ENCODE measurements around the gene INPPL1.

INPPL1 gene

GRCh38 chr11:72244361-72245262, 20.0 kb downstream of the INPPL1 start:
- no peak for DNase-seq (ENCODE audit: extremely low spot score)
- ChIA-PET POLR2A (no interaction called here), CTCF (no interaction called here)
- TF ChIP-seq SP1 (IDR thresholded peaks at IDR 0.05) = no peak
- no peak for TF ChIP-seq SUZ12 (IDR thresholded peaks at IDR 0.05)
- no peak for TF ChIP-seq NFRKB (IDR thresholded peaks at IDR 0.05)
- no peak for TF ChIP-seq ARNT (IDR thresholded peaks at IDR 0.05)
- no peak for TF ChIP-seq HDGF (IDR thresholded peaks at IDR 0.05; ENCODE audit: borderline replicate concordance)
- no peak for TF ChIP-seq L3MBTL2 (conservative IDR thresholded peaks at IDR 0.05)

GRCh38 chr11:72245263-72245816, 20.8 kb downstream of the INPPL1 start:
- ChIA-PET CTCF (no interaction called here), POLR2A (no interaction called here)
- DNase-seq (ENCODE audit: extremely low spot score) = no peak
- no peak for TF ChIP-seq TARDBP (IDR thresholded peaks at IDR 0.05)

GRCh38 chr11:72247584-72247983, 23.0 kb downstream of the INPPL1 start:
- TF ChIP-seq NFRKB (IDR thresholded peaks at IDR 0.05) (no peak), FOXM1 (IDR thresholded peaks at IDR 0.05; ENCODE audit: borderline replicate concordance) (no peak), HDGF (IDR thresholded peaks at IDR 0.05; ENCODE audit: borderline replicate concordance) (no peak), CTBP1 (IDR thresholded peaks at IDR 0.05; ENCODE audit: borderline replicate concordance) (no peak), FOXA1 (IDR thresholded peaks at IDR 0.05) (no peak), PKNOX1 (IDR thresholded peaks at IDR 0.05) (no peak), BHLHE40 (IDR thresholded peaks at IDR 0.05; ENCODE audit: borderline replicate concordance) (no peak), SP1 (IDR thresholded peaks at IDR 0.05) (no peak), FOXK2 (IDR thresholded peaks at IDR 0.05) (no peak), ZNF384 (IDR thresholded peaks at IDR 0.05) (no peak), ELF4 (IDR thresholded peaks at IDR 0.05) (no peak), SUZ12 (IDR thresholded peaks at IDR 0.05) (no peak), LEF1 (IDR thresholded peaks at IDR 0.05; ENCODE audit: borderline replicate concordance) (no peak), L3MBTL2 (conservative IDR thresholded peaks at IDR 0.05) (no peak), TARDBP (IDR thresholded peaks at IDR 0.05) (no peak), ARNT (IDR thresholded peaks at IDR 0.05) (no peak)
- DNase-seq (ENCODE audit: extremely low spot score) = no peak
- POLR2A ChIA-PET = no interaction called here
- CTCF ChIA-PET = no interaction called here

DNA sequence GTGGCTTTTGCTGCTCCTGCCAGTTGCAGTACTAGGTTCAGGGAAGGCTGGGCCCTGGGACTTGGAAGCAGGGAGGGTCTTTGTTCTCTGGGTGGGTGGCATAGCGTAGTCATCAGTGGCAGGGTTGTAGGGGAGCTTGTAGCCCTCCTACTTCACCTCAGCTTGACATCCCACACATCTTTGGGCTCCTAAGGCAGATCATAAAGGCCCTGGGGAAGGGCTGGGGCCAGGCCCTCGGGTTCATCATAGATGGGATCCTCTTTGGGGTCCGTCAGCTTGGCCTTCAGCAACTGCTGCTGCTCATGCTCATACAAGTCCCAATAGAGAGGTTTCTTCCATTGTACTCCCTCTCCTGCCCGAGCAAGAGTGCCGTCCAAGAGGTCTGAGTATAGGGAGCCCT, 25.4 kb downstream of the INPPL1 start:
- CTCF ChIA-PET = no interaction called here
- TF ChIP-seq FOXK2 (IDR thresholded peaks at IDR 0.05) (no peak), LEF1 (IDR thresholded peaks at IDR 0.05; ENCODE audit: borderline replicate concordance) (no peak), HDGF (IDR thresholded peaks at IDR 0.05; ENCODE audit: borderline replicate concordance) (no peak), BHLHE40 (IDR thresholded peaks at IDR 0.05; ENCODE audit: borderline replicate concordance) (no peak), ZNF384 (IDR thresholded peaks at IDR 0.05) (no peak), PKNOX1 (IDR thresholded peaks at IDR 0.05) (no peak), SUZ12 (IDR thresholded peaks at IDR 0.05) (no peak), CTBP1 (IDR thresholded peaks at IDR 0.05; ENCODE audit: borderline replicate concordance) (no peak)
- DNase-seq (ENCODE audit: extremely low spot score) = no peak
- POLR2A ChIA-PET = no interaction called here

DNA sequence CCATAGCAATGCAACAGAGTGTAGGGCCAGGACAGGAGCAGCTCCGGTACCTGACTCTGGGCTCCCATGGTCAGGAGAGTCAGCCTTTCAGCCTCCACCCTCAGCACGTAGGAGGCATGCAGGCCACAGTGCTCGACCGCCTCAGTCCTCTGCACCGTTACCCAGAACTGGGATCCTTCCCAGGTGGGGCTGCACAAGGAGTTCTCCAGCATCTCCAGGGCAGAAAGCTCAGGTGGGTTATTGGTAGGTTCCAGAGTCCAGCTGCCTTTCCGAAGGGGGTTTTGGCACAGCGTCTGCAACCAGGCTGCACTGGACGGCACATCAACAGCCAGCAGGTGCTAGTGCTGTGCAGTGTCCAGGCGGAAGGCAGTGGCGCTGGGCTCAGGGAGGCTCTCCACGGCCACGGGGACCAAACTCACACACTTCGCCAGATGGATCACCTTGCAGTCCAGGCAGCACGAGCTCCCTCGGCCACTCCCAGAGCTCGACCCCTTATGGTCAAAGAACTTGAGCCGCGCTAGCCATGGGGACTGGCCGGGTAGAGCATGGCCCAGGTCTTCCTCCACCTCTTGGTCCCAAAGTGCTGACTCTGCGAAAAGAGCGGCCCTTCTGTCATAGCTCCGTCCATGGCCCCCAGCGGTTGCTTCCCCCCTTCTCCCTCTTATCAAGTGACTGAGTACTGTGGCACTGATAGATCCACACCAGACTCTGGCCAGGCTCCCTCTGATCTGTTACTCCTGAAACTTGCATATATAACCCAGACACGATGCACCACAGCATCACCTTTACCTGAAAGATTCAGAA, 26.3 kb downstream of the INPPL1 start:
- ChIA-PET POLR2A (no interaction called here), CTCF (no interaction called here)
- TF ChIP-seq SP1 (IDR thresholded peaks at IDR 0.05) = no peak
- no peak for TF ChIP-seq ZNF384 (IDR thresholded peaks at IDR 0.05)
- TF ChIP-seq TARDBP (IDR thresholded peaks at IDR 0.05) = no peak
- TF ChIP-seq NFRKB (IDR thresholded peaks at IDR 0.05) = no peak
- no peak for TF ChIP-seq BHLHE40 (IDR thresholded peaks at IDR 0.05; ENCODE audit: borderline replicate concordance)
- TF ChIP-seq FOXK2 (IDR thresholded peaks at IDR 0.05) = no peak
- TF ChIP-seq ARNT (IDR thresholded peaks at IDR 0.05) = no peak
- DNase-seq (ENCODE audit: extremely low spot score) = no peak

GRCh38 chr11:72251614-72252013, 27.0 kb downstream of the INPPL1 start:
- no peak for TF ChIP-seq CTBP1 (IDR thresholded peaks at IDR 0.05; ENCODE audit: borderline replicate concordance)
- TF ChIP-seq ARNT (IDR thresholded peaks at IDR 0.05) = no peak
- TF ChIP-seq FOXA1 (IDR thresholded peaks at IDR 0.05) = no peak
- no peak for TF ChIP-seq LEF1 (IDR thresholded peaks at IDR 0.05; ENCODE audit: borderline replicate concordance)
- TF ChIP-seq BHLHE40 (IDR thresholded peaks at IDR 0.05; ENCODE audit: borderline replicate concordance) = no peak
- no peak for TF ChIP-seq SP1 (IDR thresholded peaks at IDR 0.05)
- no peak for TF ChIP-seq FOXM1 (IDR thresholded peaks at IDR 0.05; ENCODE audit: borderline replicate concordance)
- no peak for TF ChIP-seq ELF4 (IDR thresholded peaks at IDR 0.05)
- no peak for TF ChIP-seq SUZ12 (IDR thresholded peaks at IDR 0.05)
- no peak for TF ChIP-seq L3MBTL2 (conservative IDR thresholded peaks at IDR 0.05)
- no peak for TF ChIP-seq HDGF (IDR thresholded peaks at IDR 0.05; ENCODE audit: borderline replicate concordance)
- no peak for TF ChIP-seq NFRKB (IDR thresholded peaks at IDR 0.05)
- no peak for TF ChIP-seq TARDBP (IDR thresholded peaks at IDR 0.05)
- no peak for TF ChIP-seq ZNF384 (IDR thresholded peaks at IDR 0.05)
- no peak for TF ChIP-seq PKNOX1 (IDR thresholded peaks at IDR 0.05)
- no peak for TF ChIP-seq FOXK2 (IDR thresholded peaks at IDR 0.05)
- DNase-seq (ENCODE audit: extremely low spot score) = no peak
- ChIA-PET POLR2A (no interaction called here), CTCF (no interaction called here)

Data from HEK293T (cell line).